ENCODE data around the gene FAM110A.
"Not testable (repeated sequence)": the region's sequence is repeated elsewhere in the genome, so short reads cannot be mapped to it uniquely, and the experiment has no call there.

Gene FAM110A

GRCh38 chr20:848193-848592 is 14.7 kb downstream of the FAM110A start:
- Mint-ChIP-seq H3K27ac (no peak overlapping the region), H3K4me1 (peaks cover 25% of the 10 kb centered on the region), H3K4me3 (no peak overlapping the region), H3K36me3 (ENCODE audit: low read depth) (peaks cover 6% of the 10 kb centered on the region), H3K9me3 (no peaks in the 10 kb centered on the region), H3K27me3 (ENCODE audit: low read depth, poor library complexity) (peaks cover 43% of the 10 kb centered on the region)
- TF ChIP-seq CTCF (IDR thresholded peaks at IDR 0.05) = no peak
- no peak for DNase-seq

- H3K4me3 Mint-ChIP-seq; H3K36me3 Mint-ChIP-seq (ENCODE audit: low read depth); H3K27ac Mint-ChIP-seq; H3K9me3 Mint-ChIP-seq; DNase-seq: not testable (repeated sequence)
- Mint-ChIP-seq H3K27me3 (ENCODE audit: low read depth, poor library complexity) (peaks cover 38% of the 10 kb centered on the region), H3K4me1 (peaks cover 25% of the 10 kb centered on the region)
Observed at GRCh38 chr20:848731-849130, 15.2 kb downstream of the FAM110A start.

GRCh38 chr20:853406-853996 is 20.0 kb downstream of the FAM110A start:
- Mint-ChIP-seq H3K27me3 (ENCODE audit: low read depth, poor library complexity) (peaks cover 10% of the 10 kb centered on the region), H3K4me1 (no peaks in the 10 kb centered on the region), H3K9me3 (no peaks in the 10 kb centered on the region), H3K27ac (no peak overlapping the region), H3K4me3 (no peak overlapping the region), H3K36me3 (ENCODE audit: low read depth) (peaks cover 6% of the 10 kb centered on the region)
- DNase-seq = no peak
- no peak for TF ChIP-seq CTCF (IDR thresholded peaks at IDR 0.05)

- Mint-ChIP-seq H3K9me3 (no peaks in the 10 kb centered on the region), H3K4me1 (no peaks in the 10 kb centered on the region)
- no peak for TF ChIP-seq CTCF (IDR thresholded peaks at IDR 0.05)
Observed at GRCh38 chr20:854601-855000, 21.1 kb downstream of the FAM110A start.

GRCh38 chr20:855466-856360 is 22.2 kb downstream of the FAM110A start:
- no peak for TF ChIP-seq CTCF (IDR thresholded peaks at IDR 0.05)
- Mint-ChIP-seq H3K9me3 (no peaks in the 10 kb centered on the region), H3K4me3 (no peak overlapping the region), H3K36me3 (ENCODE audit: low read depth) (peaks cover 3% of the 10 kb centered on the region), H3K27ac (no peak overlapping the region), H3K4me1 (no peaks in the 10 kb centered on the region), H3K27me3 (ENCODE audit: low read depth, poor library complexity) (peaks cover 14% of the 10 kb centered on the region)
- DNase-seq = no peak

More at GRCh38 chr20:854601-855000, 21.1 kb downstream of the FAM110A start:
- no peak for DNase-seq
- H3K4me3 Mint-ChIP-seq = no peak overlapping the region
- H3K36me3 Mint-ChIP-seq (ENCODE audit: low read depth) = peaks cover 6% of the 10 kb centered on the region
- peaks cover 15% of the 10 kb centered on the region for H3K27me3 Mint-ChIP-seq (ENCODE audit: low read depth, poor library complexity)
- no peak overlapping the region for H3K27ac Mint-ChIP-seq

- no peaks in the 10 kb centered on the region for H3K4me1 Mint-ChIP-seq
- no peaks in the 10 kb centered on the region for H3K9me3 Mint-ChIP-seq
- no peak for TF ChIP-seq CTCF (IDR thresholded peaks at IDR 0.05)
- H3K27ac Mint-ChIP-seq = no peak overlapping the region
- no peak overlapping the region for H3K4me3 Mint-ChIP-seq
- no peak for DNase-seq
- peaks cover 15% of the 10 kb centered on the region for H3K27me3 Mint-ChIP-seq (ENCODE audit: low read depth, poor library complexity)
- H3K36me3 Mint-ChIP-seq (ENCODE audit: low read depth) = no peaks in the 10 kb centered on the region
Observed at GRCh38 chr20:856361-856775, 22.9 kb downstream of the FAM110A start.
